HEK293 (cell line): ENCODE measurements around the gene LKAAEAR1.
A peak's percentile ranks its signal among the peaks of the same experiment; 100 is the strongest.

Experiments
- PRDM10 ChIP-seq: fragments of 450-650 bp; formaldehyde crosslinking; IDR thresholded peaks from 2 replicates; pipeline ENCODE4 v1.5.1; 2016; ENCODE audit warnings: missing biosample characterization, missing genetic modification characterization
- REST ChIP-seq: fragments of 450-650 bp; formaldehyde crosslinking; IDR thresholded peaks from 2 replicates; pipeline ENCODE4 v1.5.1; 2016; ENCODE audit warnings: missing biosample characterization, missing genetic modification characterization
- SP3 ChIP-seq: fragments of 450-650 bp; formaldehyde crosslinking; IDR thresholded peaks from 2 replicates; pipeline ENCODE4 v1.5.1; 2016; ENCODE audit warnings: missing biosample characterization, missing genetic modification characterization
- YY1 ChIP-seq: fragments of 450-650 bp; formaldehyde crosslinking; IDR thresholded peaks from 2 replicates; pipeline ENCODE4 v1.5.1; 2018; ENCODE audit warnings: missing biosample characterization, missing genetic modification characterization
- ZNF302 ChIP-seq: fragments of 450-650 bp; formaldehyde crosslinking; IDR thresholded peaks from 2 replicates; pipeline ENCODE4 v1.5.1; 2016; ENCODE audit warnings: missing biosample characterization, missing genetic modification characterization, low read depth
- ZNF324 ChIP-seq: fragments of 450-650 bp; formaldehyde crosslinking; IDR thresholded peaks from 2 replicates; pipeline ENCODE4 v1.5.1; 2016; ENCODE audit warnings: missing biosample characterization, missing genetic modification characterization
- ZNF391 ChIP-seq: fragments of 450-650 bp; formaldehyde crosslinking; IDR thresholded peaks from 2 replicates; pipeline ENCODE4 v1.5.1; 2016; ENCODE audit warnings: low read depth, missing biosample characterization, missing genetic modification characterization, borderline replicate concordance
- ZNF777 ChIP-seq: fragments of 450-650 bp; formaldehyde crosslinking; IDR thresholded peaks from 2 replicates; pipeline ENCODE4 v1.5.1; 2017; ENCODE audit warnings: missing biosample characterization, missing genetic modification characterization, borderline replicate concordance
- TF ChIP-seq, protein P1 (sequence below): fragments of 450-650 bp; formaldehyde crosslinking; IDR thresholded peaks from 2 replicates; pipeline ENCODE4 v1.5.1; 2016; ENCODE audit warnings: missing biosample characterization, missing genetic modification characterization
- TF ChIP-seq, protein P2 (sequence below): fragments of 450-650 bp; formaldehyde crosslinking; IDR thresholded peaks from 2 replicates; pipeline ENCODE4 v1.5.1; 2016; ENCODE audit warnings: missing biosample characterization, missing genetic modification characterization, borderline replicate concordance

LKAAEAR1 gene

DNA sequence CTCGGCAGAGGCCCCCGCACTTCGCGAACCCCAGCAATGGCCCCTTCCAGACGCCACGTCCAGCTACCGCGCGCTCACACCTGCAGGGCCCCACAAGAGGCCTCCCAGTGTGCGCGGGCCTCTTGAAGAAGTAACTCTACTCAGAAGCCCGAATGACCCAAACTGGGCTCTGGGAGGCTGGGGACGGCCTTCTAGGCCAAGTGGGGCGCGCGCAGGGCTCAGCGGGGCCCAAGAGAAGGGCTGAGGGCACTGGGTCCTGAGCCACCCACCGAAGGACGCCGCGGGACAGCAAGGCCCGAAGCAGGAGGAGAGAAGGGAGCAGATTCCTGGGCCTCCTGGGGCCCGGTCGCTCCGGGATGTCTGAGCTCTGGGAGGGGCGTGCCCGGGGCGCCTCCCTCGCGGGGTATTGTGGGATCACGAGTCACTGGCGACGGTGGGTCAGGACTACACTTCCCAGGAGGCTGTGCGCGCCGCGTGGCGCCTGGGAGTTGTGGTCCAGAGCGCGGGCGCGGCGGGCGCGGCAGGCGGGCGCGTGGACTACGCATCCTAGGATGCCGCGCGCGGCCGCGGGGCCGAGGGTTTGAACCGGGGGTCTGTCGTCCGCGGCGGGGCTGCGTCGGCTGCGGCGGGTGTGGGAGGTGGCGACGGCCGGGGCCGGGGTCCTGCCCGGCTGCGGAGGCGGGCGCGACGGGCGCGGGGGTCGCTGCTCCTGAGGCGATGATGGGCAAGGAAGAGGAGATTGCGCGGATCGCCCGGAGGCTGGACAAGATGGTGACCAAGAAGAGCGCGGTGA is 21.4 kb downstream of the LKAAEAR1 start, which contains the start of gene TCEA2 (continued):
- TF ChIP-seq PRDM10 (tag by site-specific recombination), result peak; percentile 65
- no peak for TF ChIP-seq ZNF391 (tag by site-specific recombination)
- TF ChIP-seq YY1 (tag by site-specific recombination), result peak; percentile 70
- no peak for TF ChIP-seq ZNF302 (tag by site-specific recombination)
- 0 out of 2 replicates have a peak, but pooled peaks have one; percentile 42 for TF ChIP-seq REST (tag by site-specific recombination)
- peak; percentile 85 for TF ChIP-seq SP3 (tag by site-specific recombination)
- TF ChIP-seq, protein P1, sequence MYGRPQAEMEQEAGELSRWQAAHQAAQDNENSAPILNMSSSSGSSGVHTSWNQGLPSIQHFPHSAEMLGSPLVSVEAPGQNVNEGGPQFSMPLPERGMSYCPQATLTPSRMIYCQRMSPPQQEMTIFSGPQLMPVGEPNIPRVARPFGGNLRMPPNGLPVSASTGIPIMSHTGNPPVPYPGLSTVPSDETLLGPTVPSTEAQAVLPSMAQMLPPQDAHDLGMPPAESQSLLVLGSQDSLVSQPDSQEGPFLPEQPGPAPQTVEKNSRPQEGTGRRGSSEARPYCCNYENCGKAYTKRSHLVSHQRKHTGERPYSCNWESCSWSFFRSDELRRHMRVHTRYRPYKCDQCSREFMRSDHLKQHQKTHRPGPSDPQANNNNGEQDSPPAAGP (tag by site-specific recombination), result peak; percentile 50; the same call in 1 of the 2 replicates
- TF ChIP-seq, protein P2, sequence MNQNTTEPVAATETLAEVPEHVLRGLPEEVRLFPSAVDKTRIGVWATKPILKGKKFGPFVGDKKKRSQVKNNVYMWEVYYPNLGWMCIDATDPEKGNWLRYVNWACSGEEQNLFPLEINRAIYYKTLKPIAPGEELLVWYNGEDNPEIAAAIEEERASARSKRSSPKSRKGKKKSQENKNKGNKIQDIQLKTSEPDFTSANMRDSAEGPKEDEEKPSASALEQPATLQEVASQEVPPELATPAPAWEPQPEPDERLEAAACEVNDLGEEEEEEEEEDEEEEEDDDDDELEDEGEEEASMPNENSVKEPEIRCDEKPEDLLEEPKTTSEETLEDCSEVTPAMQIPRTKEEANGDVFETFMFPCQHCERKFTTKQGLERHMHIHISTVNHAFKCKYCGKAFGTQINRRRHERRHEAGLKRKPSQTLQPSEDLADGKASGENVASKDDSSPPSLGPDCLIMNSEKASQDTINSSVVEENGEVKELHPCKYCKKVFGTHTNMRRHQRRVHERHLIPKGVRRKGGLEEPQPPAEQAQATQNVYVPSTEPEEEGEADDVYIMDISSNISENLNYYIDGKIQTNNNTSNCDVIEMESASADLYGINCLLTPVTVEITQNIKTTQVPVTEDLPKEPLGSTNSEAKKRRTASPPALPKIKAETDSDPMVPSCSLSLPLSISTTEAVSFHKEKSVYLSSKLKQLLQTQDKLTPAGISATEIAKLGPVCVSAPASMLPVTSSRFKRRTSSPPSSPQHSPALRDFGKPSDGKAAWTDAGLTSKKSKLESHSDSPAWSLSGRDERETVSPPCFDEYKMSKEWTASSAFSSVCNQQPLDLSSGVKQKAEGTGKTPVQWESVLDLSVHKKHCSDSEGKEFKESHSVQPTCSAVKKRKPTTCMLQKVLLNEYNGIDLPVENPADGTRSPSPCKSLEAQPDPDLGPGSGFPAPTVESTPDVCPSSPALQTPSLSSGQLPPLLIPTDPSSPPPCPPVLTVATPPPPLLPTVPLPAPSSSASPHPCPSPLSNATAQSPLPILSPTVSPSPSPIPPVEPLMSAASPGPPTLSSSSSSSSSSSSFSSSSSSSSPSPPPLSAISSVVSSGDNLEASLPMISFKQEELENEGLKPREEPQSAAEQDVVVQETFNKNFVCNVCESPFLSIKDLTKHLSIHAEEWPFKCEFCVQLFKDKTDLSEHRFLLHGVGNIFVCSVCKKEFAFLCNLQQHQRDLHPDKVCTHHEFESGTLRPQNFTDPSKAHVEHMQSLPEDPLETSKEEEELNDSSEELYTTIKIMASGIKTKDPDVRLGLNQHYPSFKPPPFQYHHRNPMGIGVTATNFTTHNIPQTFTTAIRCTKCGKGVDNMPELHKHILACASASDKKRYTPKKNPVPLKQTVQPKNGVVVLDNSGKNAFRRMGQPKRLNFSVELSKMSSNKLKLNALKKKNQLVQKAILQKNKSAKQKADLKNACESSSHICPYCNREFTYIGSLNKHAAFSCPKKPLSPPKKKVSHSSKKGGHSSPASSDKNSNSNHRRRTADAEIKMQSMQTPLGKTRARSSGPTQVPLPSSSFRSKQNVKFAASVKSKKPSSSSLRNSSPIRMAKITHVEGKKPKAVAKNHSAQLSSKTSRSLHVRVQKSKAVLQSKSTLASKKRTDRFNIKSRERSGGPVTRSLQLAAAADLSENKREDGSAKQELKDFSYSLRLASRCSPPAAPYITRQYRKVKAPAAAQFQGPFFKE, result no peak
- TF ChIP-seq ZNF324 (tag by site-specific recombination), result peak; percentile 61
- TF ChIP-seq ZNF777 (tag by site-specific recombination), result no peak
